ENCODE data around the gene CLNS1A. TPM values are rescaled to one million over a fixed set of nuclear protein-coding genes. Genes with fewer than 3 reads are reported as not detected.

The CLNS1A gene
- total RNA-seq, 2 donors from 2014 or later: 47.4 to 48.3 TPM

- peaks cover 29% of the 10 kb centered on the region for H3K36me3 ChIP-seq
- no peak overlapping the region for H3K27ac ChIP-seq
- TF ChIP-seq, protein P1, sequence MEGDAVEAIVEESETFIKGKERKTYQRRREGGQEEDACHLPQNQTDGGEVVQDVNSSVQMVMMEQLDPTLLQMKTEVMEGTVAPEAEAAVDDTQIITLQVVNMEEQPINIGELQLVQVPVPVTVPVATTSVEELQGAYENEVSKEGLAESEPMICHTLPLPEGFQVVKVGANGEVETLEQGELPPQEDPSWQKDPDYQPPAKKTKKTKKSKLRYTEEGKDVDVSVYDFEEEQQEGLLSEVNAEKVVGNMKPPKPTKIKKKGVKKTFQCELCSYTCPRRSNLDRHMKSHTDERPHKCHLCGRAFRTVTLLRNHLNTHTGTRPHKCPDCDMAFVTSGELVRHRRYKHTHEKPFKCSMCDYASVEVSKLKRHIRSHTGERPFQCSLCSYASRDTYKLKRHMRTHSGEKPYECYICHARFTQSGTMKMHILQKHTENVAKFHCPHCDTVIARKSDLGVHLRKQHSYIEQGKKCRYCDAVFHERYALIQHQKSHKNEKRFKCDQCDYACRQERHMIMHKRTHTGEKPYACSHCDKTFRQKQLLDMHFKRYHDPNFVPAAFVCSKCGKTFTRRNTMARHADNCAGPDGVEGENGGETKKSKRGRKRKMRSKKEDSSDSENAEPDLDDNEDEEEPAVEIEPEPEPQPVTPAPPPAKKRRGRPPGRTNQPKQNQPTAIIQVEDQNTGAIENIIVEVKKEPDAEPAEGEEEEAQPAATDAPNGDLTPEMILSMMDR (IDR thresholded peaks at IDR 0.05): no peak
- no peak for ATAC-seq (ENCODE audit: insufficient number of reproducible peaks, low FRiP score, low read depth)
- no peaks in the 10 kb centered on the region for H3K4me1 ChIP-seq (ENCODE audit: control insufficient read depth in 1 of 2, low read depth in 2 of 2)
- no peak overlapping the region for H3K4me3 ChIP-seq
- no peak for DNase-seq (ENCODE audit: low spot score)
- H3K9me3 ChIP-seq: no peaks in the 10 kb centered on the region
- no peaks in the 10 kb centered on the region for H3K27me3 ChIP-seq (replicated peaks; ENCODE audit: insufficient read depth)
Observed at GRCh38 chr11:77617892-77618291, 19.7 kb downstream of the CLNS1A start.

- Histone ChIP-seq H3K36me3 (peaks cover 23% of the 10 kb centered on the region), H3K4me1 (ENCODE audit: control insufficient read depth in 1 of 2, low read depth in 2 of 2) (no peaks in the 10 kb centered on the region), H3K4me3 (no peak overlapping the region), H3K9me3 (no peaks in the 10 kb centered on the region), H3K27me3 (replicated peaks; ENCODE audit: insufficient read depth) (no peaks in the 10 kb centered on the region), H3K27ac (no peak overlapping the region)
- TF ChIP-seq, protein P1 (IDR thresholded peaks at IDR 0.05): no peak
- DNase-seq (ENCODE audit: low spot score) (no peak), ATAC-seq (ENCODE audit: insufficient number of reproducible peaks, low FRiP score, low read depth) (no peak)
Observed at GRCh38 chr11:77611921-77612320, 25.7 kb downstream of the CLNS1A start.

- Histone ChIP-seq H3K27ac (no peak overlapping the region), H3K4me3 (no peak overlapping the region), H3K36me3 (peaks cover 14% of the 10 kb centered on the region), H3K4me1 (ENCODE audit: control insufficient read depth in 1 of 2, low read depth in 2 of 2) (no peaks in the 10 kb centered on the region), H3K27me3 (replicated peaks; ENCODE audit: insufficient read depth) (no peaks in the 10 kb centered on the region), H3K9me3 (no peaks in the 10 kb centered on the region)
- ATAC-seq (ENCODE audit: insufficient number of reproducible peaks, low FRiP score, low read depth) (no peak), DNase-seq (ENCODE audit: low spot score) (no peak)
- TF ChIP-seq, protein P1 (IDR thresholded peaks at IDR 0.05): no peak
Observed at GRCh38 chr11:77609234-77609633, 28.4 kb downstream of the CLNS1A start.

DNA sequence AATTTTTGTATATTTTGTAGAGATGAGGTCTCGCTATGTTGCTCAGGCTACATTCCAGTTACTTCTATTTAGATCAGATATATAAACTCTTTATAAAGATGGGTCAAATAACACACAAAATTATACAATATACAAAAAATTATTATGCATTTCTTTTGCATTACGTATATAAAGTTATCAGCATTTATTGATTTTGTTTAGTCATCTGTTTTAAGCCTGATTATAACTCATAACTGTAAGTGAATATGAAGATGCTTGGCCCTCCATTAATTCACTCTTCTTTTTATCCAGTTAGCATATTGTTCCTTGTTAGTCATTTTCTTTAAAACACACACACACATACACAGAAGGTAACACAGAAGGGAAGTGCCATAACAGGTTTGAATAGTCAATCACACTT, 33.3 kb downstream of the CLNS1A start:
- DNase-seq (ENCODE audit: low spot score) (no peak), ATAC-seq (ENCODE audit: insufficient number of reproducible peaks, low FRiP score, low read depth) (no peak)
- Histone ChIP-seq H3K36me3 (peaks cover 4% of the 10 kb centered on the region), H3K4me1 (ENCODE audit: control insufficient read depth in 1 of 2, low read depth in 2 of 2) (peaks cover 0 to 6% of the 10 kb centered on the region in 2 donors), H3K27ac (no peak overlapping the region), H3K27me3 (replicated peaks; ENCODE audit: insufficient read depth) (no peaks in the 10 kb centered on the region), H3K4me3 (no peak overlapping the region), H3K9me3 (no peaks in the 10 kb centered on the region)
- TF ChIP-seq, protein P1 (IDR thresholded peaks at IDR 0.05): no peak

GRCh38 chr11:77602381-77603088, 35.1 kb downstream of the CLNS1A start:
- Histone ChIP-seq H3K27me3 (replicated peaks; ENCODE audit: insufficient read depth) (no peaks in the 10 kb centered on the region), H3K9me3 (no peaks in the 10 kb centered on the region), H3K36me3 (no peaks in the 10 kb centered on the region), H3K27ac (no peak overlapping the region), H3K4me3 (no peak overlapping the region), H3K4me1 (ENCODE audit: control insufficient read depth in 1 of 2, low read depth in 2 of 2) (peaks cover 0 to 6% of the 10 kb centered on the region in 2 donors)
- no peak for DNase-seq (ENCODE audit: low spot score)
- TF ChIP-seq, protein P1 (IDR thresholded peaks at IDR 0.05): no peak
- ATAC-seq (ENCODE audit: insufficient number of reproducible peaks, low FRiP score, low read depth): no peak
